PC-9 (cell line): Measurements from ENCODE around the gene EVC2. TPM values are rescaled to one million over a fixed set of nuclear protein-coding genes. Genes with fewer than 3 reads are reported as not detected.

Experiments
- BruUV-seq: library from RNA; stranded (reverse); fragments of 400-500 nt; replicated peaks from 2 replicates; lab custom pipeline; 2021; lab: Mats Ljungman, UMichigan
- CTCF ChIA-PET: fragments of 300-600 bp; sonication (Branson Sonifier 250); formaldehyde crosslinking; loops from one replicate; lab custom pipeline; 2022; ENCODE audit warnings: antibody characterized with exemption; lab: Charles Lee
- POLR2A ChIA-PET: fragments of 300-600 bp; sonication (Branson Sonifier 250); formaldehyde crosslinking; loops from one replicate; lab custom pipeline; 2022; ENCODE audit warnings: antibody characterized with exemption; ENCODE audit not compliant: unreplicated experiment; lab: Charles Lee
- DNase-seq, 2 experiments: peaks; one replicate each; pipeline versions ENCODE4 v3.0.0 to v3.0.0-alpha.2; 2015 to 2022; ENCODE audit warnings: mixed read lengths in 1 of 2
- H2AFZ ChIP-seq: fragments of 200-600 bp; sonication (generic); 2 replicates; pipeline ENCODE4 v1.8.1; 2017; ENCODE audit warnings: antibody characterized with exemption
- H3F3A ChIP-seq: fragments of 200-600 bp; sonication (generic); 2 replicates; pipeline ENCODE4 v1.8.1; 2017; ENCODE audit warnings: antibody characterized with exemption, mild to moderate bottlenecking, low read depth; ENCODE audit not compliant: insufficient read depth
- H3K27ac ChIP-seq: fragments of 200-600 bp; sonication (generic); 2 replicates; pipeline ENCODE4 v1.6.1; 2016; ENCODE audit warnings: mixed run types
- H3K27me3 ChIP-seq: fragments of 200-600 bp; sonication (generic); 2 replicates; pipeline ENCODE4 v1.6.1; 2016; ENCODE audit warnings: low read depth, mixed run types; ENCODE audit not compliant: insufficient read depth
- H3K36me3 ChIP-seq: fragments of 200-600 bp; sonication (generic); 2 replicates; pipeline ENCODE4 v1.6.1; 2016; ENCODE audit warnings: low read depth, mixed run types
- H3K4me1 ChIP-seq: fragments of 200-600 bp; sonication (generic); replicated peaks from 2 replicates; pipeline ENCODE4 v1.6.1; 2016; ENCODE audit warnings: mixed run types; ENCODE audit not compliant: insufficient read depth
- H3K4me2 ChIP-seq: fragments of 200-600 bp; sonication (generic); 2 replicates; pipeline ENCODE4 v1.6.1; 2017; ENCODE audit warnings: mixed run types
- H3K4me3 ChIP-seq: fragments of 200-600 bp; sonication (generic); 2 replicates; pipeline ENCODE4 v1.6.1; 2016; ENCODE audit warnings: mixed run types
- H3K79me2 ChIP-seq: fragments of 200-600 bp; sonication (generic); 2 replicates; pipeline ENCODE4 v1.6.1; 2017; ENCODE audit warnings: low read depth, mixed run types
- H3K9me2 ChIP-seq: fragments of 200-600 bp; sonication (generic); 2 replicates; pipeline ENCODE4 v1.8.1; 2017; ENCODE audit warnings: mild to moderate bottlenecking; ENCODE audit not compliant: insufficient read depth
- H3K9me3 ChIP-seq: fragments of 200-600 bp; sonication (generic); 2 replicates; pipeline ENCODE4 v1.8.1; 2016; ENCODE audit warnings: low read depth; ENCODE audit not compliant: insufficient read depth
- H4K20me1 ChIP-seq: fragments of 200-600 bp; sonication (generic); 2 replicates; pipeline ENCODE4 v1.8.1; 2017; ENCODE audit not compliant: insufficient read depth
- CTCF ChIP-seq: fragments of 200-600 bp; sonication (generic); conservative IDR thresholded peaks from 2 replicates; pipeline ENCODE4 v1.6.1; 2017; ENCODE audit warnings: mixed run types, antibody characterized with exemption, mild to moderate bottlenecking, moderate library complexity
- EZH2 ChIP-seq: fragments of 200-600 bp; sonication (generic); IDR thresholded peaks from 2 replicates; pipeline ENCODE4 v1.8.0; 2017; ENCODE audit warnings: antibody characterized with exemption, low read depth
- intact Hi-C: fragments of 100-400 bp; cut with micrococcal nuclease; formaldehyde crosslinking; loops from one replicate; pipeline ENCODE4 v1.10.0; 2022; ENCODE audit not compliant: unreplicated experiment
- total RNA-seq: library from RNA; stranded (reverse); gene quantifications from 2 replicates; pipeline ENCODE4 v1.2.3, GENCODE V29; 2021

The EVC2 gene
- total RNA-seq, 1 experiment from 2014 or later, result 1.4 TPM

GRCh38 chr4:5575941-5576340 is 132.4 kb downstream of the EVC2 start:
- no peaks in the 10 kb centered on the region for H3K9me2 ChIP-seq
- no peak overlapping the region for H3K27ac ChIP-seq
- no TSS peak for BruUV-seq
- DNase-seq, result no peak
- H3K36me3 ChIP-seq, result no peaks in the 10 kb centered on the region
- TF ChIP-seq EZH2 (no peak), CTCF (no peak)
- no peaks in the 10 kb centered on the region for H3K9me3 ChIP-seq
- no peak overlapping the region for H2AFZ ChIP-seq
- H3K4me1 ChIP-seq, result no peaks in the 10 kb centered on the region
- H3K79me2 ChIP-seq, result no peaks in the 10 kb centered on the region
- H4K20me1 ChIP-seq, result no peaks in the 10 kb centered on the region
- POLR2A ChIA-PET, result no interaction called here
- no peak overlapping the region for H3K4me2 ChIP-seq
- no peaks in the 10 kb centered on the region for H3K27me3 ChIP-seq
- intact Hi-C loops, result no loop called here
- CTCF ChIA-PET, result no interaction called here
- H3F3A ChIP-seq, result no peaks in the 10 kb centered on the region
- no peak overlapping the region for H3K4me3 ChIP-seq

GRCh38 chr4:5574386-5574785 is 134.0 kb downstream of the EVC2 start:
- no peaks in the 10 kb centered on the region for H4K20me1 ChIP-seq
- no peaks in the 10 kb centered on the region for H3K79me2 ChIP-seq
- no peaks in the 10 kb centered on the region for H3K36me3 ChIP-seq
- H3K9me3 ChIP-seq, result no peaks in the 10 kb centered on the region
- H3K27me3 ChIP-seq, result no peaks in the 10 kb centered on the region
- ChIA-PET POLR2A (no interaction called here), CTCF (no interaction called here)
- H3K4me1 ChIP-seq, result no peaks in the 10 kb centered on the region
- H3K9me2 ChIP-seq, result no peaks in the 10 kb centered on the region
- no peak overlapping the region for H3K27ac ChIP-seq
- intact Hi-C loops, result no loop called here
- TF ChIP-seq CTCF, result no peak
- TF ChIP-seq EZH2, result no peak
- H3K4me3 ChIP-seq, result no peak overlapping the region
- H3K4me2 ChIP-seq, result no peak overlapping the region
- no TSS peak for BruUV-seq
- H2AFZ ChIP-seq, result no peak overlapping the region
- no peak for DNase-seq
- no peaks in the 10 kb centered on the region for H3F3A ChIP-seq

GRCh38 chr4:5573965-5574364 is 134.4 kb downstream of the EVC2 start:
- TF ChIP-seq EZH2 (no peak), CTCF (no peak)
- BruUV-seq, result no TSS peak
- no peaks in the 10 kb centered on the region for H3K36me3 ChIP-seq
- H2AFZ ChIP-seq, result no peak overlapping the region
- no peaks in the 10 kb centered on the region for H4K20me1 ChIP-seq
- ChIA-PET POLR2A (no interaction called here), CTCF (no interaction called here)
- H3K4me1 ChIP-seq, result no peaks in the 10 kb centered on the region
- DNase-seq, result no peak
- H3K9me2 ChIP-seq, result no peaks in the 10 kb centered on the region
- no peaks in the 10 kb centered on the region for H3K79me2 ChIP-seq
- no peak overlapping the region for H3K4me2 ChIP-seq
- H3K27ac ChIP-seq, result no peak overlapping the region
- no peaks in the 10 kb centered on the region for H3F3A ChIP-seq
- no peak overlapping the region for H3K4me3 ChIP-seq
- H3K27me3 ChIP-seq, result no peaks in the 10 kb centered on the region
- no peaks in the 10 kb centered on the region for H3K9me3 ChIP-seq
- intact Hi-C loops, result no loop called here
